ENCODE data around the gene MPP3. TPM values are rescaled to one million over a fixed set of nuclear protein-coding genes. Genes with fewer than 3 reads are reported as not detected.
"Not testable (repeated sequence)": the region's sequence is repeated elsewhere in the genome, so short reads cannot be mapped to it uniquely, and the experiment has no call there.

MPP3 gene
- total and polyA plus RNA-seq, 2 donors (not counting 1 experiment from before 2014, with no cell fraction given), result 0.16 TPM; not detected in 1

DNA sequence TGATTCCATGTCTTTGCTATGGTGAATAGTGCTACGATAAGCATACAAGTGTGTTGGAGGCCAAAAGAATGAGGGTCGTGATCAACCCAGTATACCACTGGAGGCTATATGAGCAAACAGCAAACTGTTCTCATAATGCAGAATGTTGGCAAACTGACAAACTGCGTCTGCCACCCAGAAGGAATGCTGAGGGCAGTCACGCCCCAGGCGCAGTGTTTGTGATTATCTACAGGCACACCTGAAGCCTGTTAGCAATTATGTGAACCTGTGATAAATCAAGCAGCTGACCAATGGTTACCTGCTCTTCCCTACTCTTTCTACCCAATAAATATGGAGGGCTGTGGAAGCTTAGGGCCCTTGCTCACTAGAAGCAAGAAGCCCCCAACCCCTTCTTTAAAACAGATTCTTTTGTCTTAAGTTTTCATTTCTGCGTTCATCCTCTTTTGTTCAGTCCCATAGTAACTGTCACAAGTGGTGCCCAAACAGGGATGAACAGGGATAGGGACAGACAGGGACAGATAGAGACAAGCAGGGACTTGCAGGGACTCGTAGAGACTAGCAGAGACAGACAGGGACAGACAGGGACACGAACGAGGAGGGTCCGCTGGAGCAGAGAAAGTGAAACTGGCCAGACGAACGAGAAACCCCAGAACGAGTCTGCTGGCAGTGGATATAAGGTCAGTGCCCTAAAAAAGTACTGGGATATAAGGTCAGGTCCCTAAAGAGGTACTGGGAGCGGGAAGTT lies 39.2 kb upstream of the MPP3 start:
- Histone ChIP-seq H3K27me3 (replicated peaks in 1 of 4; ENCODE audit: control extremely low read depth in 1 of 4, control insufficient read depth in 3 of 4, insufficient read depth in 4 of 4, low read length in 3 of 4) (peaks cover 0 to 9% (median 4%) of the 10 kb centered on the region in 4 experiments), H3K4me2 (replicated peaks; ENCODE audit: low read depth, low read length, poor library complexity, severe bottlenecking) (no peak overlapping the region), H4K20me1 (ENCODE audit: control insufficient read depth, insufficient read depth, low read length, poor library complexity, severe bottlenecking) (no peaks in the 10 kb centered on the region), H3K4me1 (ENCODE audit: control insufficient read depth in 2 of 2, insufficient read depth in 2 of 2, low read length in 2 of 2) (no peaks in the 10 kb centered on the region), H3K9me3 (ENCODE audit: control extremely low read depth in 1 of 3, control insufficient read depth in 2 of 3, insufficient read depth in 1 of 3, low read length in 2 of 3) (peaks cover 0 to 7% (median 0%) of the 10 kb centered on the region in 3 donors), H3K27ac (ENCODE audit: low read length in 2 of 2) (no peak overlapping the region), H3K36me3 (replicated peaks in 1 of 2; ENCODE audit: control extremely low read depth in 1 of 2, control insufficient read depth in 1 of 2, extremely low read depth in 1 of 2, insufficient read depth in 2 of 2, low read length in 1 of 2) (no peaks in the 10 kb centered on the region), H3K79me2 (ENCODE audit: control insufficient read depth, insufficient read depth, low read length) (no peaks in the 10 kb centered on the region), H2AFZ (ENCODE audit: insufficient read depth, low read depth, low read length, poor library complexity, severe bottlenecking) (no peak overlapping the region), H3K9ac (ENCODE audit: low read length) (no peak overlapping the region), H3K4me3 (ENCODE audit: control extremely low read depth in 1 of 5, extremely low read depth in 1 of 5, insufficient read depth in 1 of 5, low read depth in 2 of 5, low read length in 4 of 5) (no peak overlapping the region)
- Mint-ChIP-seq H3K27ac (no peak overlapping the region), H3K27me3 (peaks cover 49% of the 10 kb centered on the region), H3K4me1 (no peaks in the 10 kb centered on the region), H3K4me3 (no peak overlapping the region), H3K9me3 (ENCODE audit: insufficient read depth) (peaks cover 2% of the 10 kb centered on the region)
- WGBS (ENCODE audit: insufficient coverage), result 80% methylated on average over 12 of the region's 14 CpGs
- ATAC-seq (ENCODE audit: low read depth), result no peak
- intact Hi-C loops (cut with micrococcal nuclease), result no loop called here
- POLR2A ChIA-PET, result no interaction called here
- no peak for DNase-seq
- TF ChIP-seq, protein P1, sequence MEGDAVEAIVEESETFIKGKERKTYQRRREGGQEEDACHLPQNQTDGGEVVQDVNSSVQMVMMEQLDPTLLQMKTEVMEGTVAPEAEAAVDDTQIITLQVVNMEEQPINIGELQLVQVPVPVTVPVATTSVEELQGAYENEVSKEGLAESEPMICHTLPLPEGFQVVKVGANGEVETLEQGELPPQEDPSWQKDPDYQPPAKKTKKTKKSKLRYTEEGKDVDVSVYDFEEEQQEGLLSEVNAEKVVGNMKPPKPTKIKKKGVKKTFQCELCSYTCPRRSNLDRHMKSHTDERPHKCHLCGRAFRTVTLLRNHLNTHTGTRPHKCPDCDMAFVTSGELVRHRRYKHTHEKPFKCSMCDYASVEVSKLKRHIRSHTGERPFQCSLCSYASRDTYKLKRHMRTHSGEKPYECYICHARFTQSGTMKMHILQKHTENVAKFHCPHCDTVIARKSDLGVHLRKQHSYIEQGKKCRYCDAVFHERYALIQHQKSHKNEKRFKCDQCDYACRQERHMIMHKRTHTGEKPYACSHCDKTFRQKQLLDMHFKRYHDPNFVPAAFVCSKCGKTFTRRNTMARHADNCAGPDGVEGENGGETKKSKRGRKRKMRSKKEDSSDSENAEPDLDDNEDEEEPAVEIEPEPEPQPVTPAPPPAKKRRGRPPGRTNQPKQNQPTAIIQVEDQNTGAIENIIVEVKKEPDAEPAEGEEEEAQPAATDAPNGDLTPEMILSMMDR (IDR thresholded peaks at IDR 0.05), result no peak
- TF ChIP-seq EZH2 (IDR thresholded peaks at IDR 0.05; ENCODE audit: borderline replicate concordance, insufficient read depth, low read depth, low read length, poor library complexity, severe bottlenecking), result no peak
- CTCF ChIA-PET, result no interaction called here

GRCh38 chr17:43869031-43869430 lies 36.1 kb upstream of the MPP3 start:
- CTCF ChIA-PET, result interaction anchor here (1.8 kb wide), 1 partner anchor 9 kb away, joined by 11 read pairs; no protein-coding TSS in a partner anchor
- WGBS (ENCODE audit: insufficient coverage), result 94% methylated on average over 3 of the region's 6 CpGs
- peaks cover 0 to 13% (median 4%) of the 10 kb centered on the region in 4 experiments for H3K27me3 ChIP-seq (replicated peaks in 1 of 4; ENCODE audit: control extremely low read depth in 1 of 4, control insufficient read depth in 3 of 4, insufficient read depth in 4 of 4, low read length in 3 of 4)
- H3K4me2 ChIP-seq (replicated peaks; ENCODE audit: low read depth, low read length, poor library complexity, severe bottlenecking); H3K9ac ChIP-seq (ENCODE audit: low read length); POLR2A ChIA-PET; H3K4me3 Mint-ChIP-seq; H3K9me3 ChIP-seq (ENCODE audit: control extremely low read depth in 1 of 3, control insufficient read depth in 2 of 3, insufficient read depth in 1 of 3, low read length in 2 of 3); DNase-seq; H3K79me2 ChIP-seq (ENCODE audit: control insufficient read depth, insufficient read depth, low read length); H3K4me1 Mint-ChIP-seq; H3K4me3 ChIP-seq (ENCODE audit: control extremely low read depth in 1 of 5, extremely low read depth in 1 of 5, insufficient read depth in 1 of 5, low read depth in 2 of 5, low read length in 4 of 5); H3K27ac ChIP-seq (ENCODE audit: low read length in 2 of 2); H3K36me3 ChIP-seq (replicated peaks in 1 of 2; ENCODE audit: control extremely low read depth in 1 of 2, control insufficient read depth in 1 of 2, extremely low read depth in 1 of 2, insufficient read depth in 2 of 2, low read length in 1 of 2); H4K20me1 ChIP-seq (ENCODE audit: control insufficient read depth, insufficient read depth, low read length, poor library complexity, severe bottlenecking); H2AFZ ChIP-seq (ENCODE audit: insufficient read depth, low read depth, low read length, poor library complexity, severe bottlenecking); H3K9me3 Mint-ChIP-seq (ENCODE audit: insufficient read depth); intact Hi-C loops (cut with micrococcal nuclease); ATAC-seq (ENCODE audit: low read depth); H3K4me1 ChIP-seq (ENCODE audit: control insufficient read depth in 2 of 2, insufficient read depth in 2 of 2, low read length in 2 of 2); H3K27ac Mint-ChIP-seq: not testable (repeated sequence)
- peaks cover 51% of the 10 kb centered on the region for H3K27me3 Mint-ChIP-seq
